HEK293 (cell line): Measurements from ENCODE around the gene TBK1.

ENCODE experiments used
- CTCF ChIP-seq: fragments of 450-650 bp; formaldehyde crosslinking; IDR thresholded peaks from 2 replicates; pipeline ENCODE4 v1.5.1; 2016; ENCODE audit warnings: missing biosample characterization, missing genetic modification characterization
- MYNN ChIP-seq: fragments of 450-650 bp; formaldehyde crosslinking; IDR thresholded peaks from 2 replicates; pipeline ENCODE4 v1.5.1; 2016; ENCODE audit warnings: missing biosample characterization, missing genetic modification characterization, borderline replicate concordance
- PRDM2 ChIP-seq: fragments of 450-650 bp; formaldehyde crosslinking; IDR thresholded peaks from 2 replicates; pipeline ENCODE4 v1.5.1; 2016; ENCODE audit warnings: missing biosample characterization, missing genetic modification characterization, borderline replicate concordance
- SCRT2 ChIP-seq: fragments of 450-650 bp; formaldehyde crosslinking; IDR thresholded peaks from 2 replicates; pipeline ENCODE4 v1.5.1; 2016; ENCODE audit warnings: missing biosample characterization, missing genetic modification characterization
- ZNF148 ChIP-seq: fragments of 450-650 bp; formaldehyde crosslinking; IDR thresholded peaks from 2 replicates; pipeline ENCODE4 v1.5.0; 2017; ENCODE audit warnings: missing biosample characterization, missing genetic modification characterization, borderline replicate concordance
- ZNF324 ChIP-seq: fragments of 450-650 bp; formaldehyde crosslinking; IDR thresholded peaks from 2 replicates; pipeline ENCODE4 v1.5.1; 2016; ENCODE audit warnings: missing biosample characterization, missing genetic modification characterization
- ZNF362 ChIP-seq: fragments of 450-650 bp; formaldehyde crosslinking; IDR thresholded peaks from 2 replicates; pipeline ENCODE4 v1.5.1; 2016; ENCODE audit warnings: missing biosample characterization, missing genetic modification characterization
- ZNF529 ChIP-seq: fragments of 450-650 bp; formaldehyde crosslinking; IDR thresholded peaks from 2 replicates; pipeline ENCODE4 v1.5.1; 2017; ENCODE audit warnings: missing genetic modification characterization, missing biosample characterization; ENCODE audit not compliant: insufficient replicate concordance
- ZNF704 ChIP-seq: fragments of 450-650 bp; formaldehyde crosslinking; IDR thresholded peaks from 2 replicates; pipeline ENCODE4 v1.5.1; 2016; ENCODE audit warnings: missing biosample characterization, missing genetic modification characterization
- ZNF768 ChIP-seq: fragments of 450-650 bp; formaldehyde crosslinking; IDR thresholded peaks from 2 replicates; pipeline ENCODE4 v1.5.1; 2018; ENCODE audit warnings: missing biosample characterization, mild to moderate bottlenecking, missing genetic modification characterization

- TF ChIP-seq ZNF704 (tag by site-specific recombination) = no peak
- no peak for TF ChIP-seq CTCF (tag by site-specific recombination)
- TF ChIP-seq ZNF362 (tag by site-specific recombination) = no peak
- no peak for TF ChIP-seq ZNF529 (tag by site-specific recombination)
- no peak for TF ChIP-seq PRDM2 (tag by site-specific recombination)
- no peak for TF ChIP-seq MYNN (tag by site-specific recombination)
- TF ChIP-seq ZNF148 (tag by site-specific recombination) = no peak
- no peak for TF ChIP-seq ZNF768 (tag by site-specific recombination)
- TF ChIP-seq ZNF324 = no peak
- no peak for TF ChIP-seq SCRT2 (tag by site-specific recombination)
These were observed 5.6 kb upstream of the TBK1 start for GRCh38 chr12:64446295-64446694.
